K562 (cell line): ENCODE results near the gene ATAD2B. TPM values are rescaled to one million over a fixed set of nuclear protein-coding genes. Genes with fewer than 3 reads are reported as not detected.

ENCODE experiments used
- ATAC-seq: fragments of 200-7000 bp; cut with Tn5 transposase; 3 replicates; pipeline ENCODE4 v1.9.1; 2020; ENCODE audit warnings: moderate library complexity
- BruUV-seq: library from RNA; stranded (reverse); fragments of 400-500 nt; replicated peaks from 2 replicates; lab custom pipeline; 2021; lab: Mats Ljungman, UMichigan
- CTCF ChIA-PET: fragments of 300-600 bp; formaldehyde crosslinking; extraction: SDS; loops from one replicate; lab custom pipeline; 2021; ENCODE audit warnings: low intra/inter-chr PET ratio; lab: Yijun Ruan, JAX
- POLR2A ChIA-PET: fragments of 300-600, 350-650 bp; sonication (Branson Sonifier 250); formaldehyde crosslinking; extraction: SDS; loops from one replicate; lab custom pipeline; 2021; ENCODE audit warnings: antibody characterized with exemption, inconsistent platforms; lab: Yijun Ruan, JAX
- DNase-seq, 4 experiments: peaks; one replicate each; pipeline versions ENCODE4 v3.0.0 to v3.0.0-alpha.2; 2011 to 2018; ENCODE audit warnings: low spot score in 3 of 4, mixed read lengths in 3 of 4; ENCODE audit errors: extremely low read depth in 1 of 4
- FAIRE-seq: peaks from 2 replicates; lab custom pipeline; 2011; peaks lifted over from hg19 to GRCh38; lab: Jason Lieb, UNC
- H2AFZ ChIP-seq: 2 replicates; pipeline ENCODE4 v1.6.0; 2011; ENCODE audit warnings: low read depth, low read length, control low read depth, inconsistent platforms
- H3K27ac ChIP-seq: fragments of 200-600 bp; 3 replicates; pipeline ENCODE4 v1.8.0; 2011; ENCODE audit warnings: low read depth, mild to moderate bottlenecking, control low read depth, inconsistent platforms, low read length, moderate library complexity, mixed read lengths; ENCODE audit errors: extremely low read depth
- H3K27me3 ChIP-seq, 2 experiments: fragments of 300-600 bp in 1 of 2; 2 replicates in 1 of 2; 3 replicates in 1 of 2; pipeline versions ENCODE4 v1.6.0 to v1.8.0; 2011; ENCODE audit warnings: inconsistent platforms in 2 of 2, low read length in 2 of 2, mild to moderate bottlenecking in 1 of 2, mixed read lengths in 1 of 2, moderate library complexity in 1 of 2; ENCODE audit not compliant: control insufficient read depth in 2 of 2, insufficient read depth in 2 of 2
- H3K36me3 ChIP-seq: fragments of 300-600 bp; 3 replicates; pipeline ENCODE4 v1.8.0; 2011; ENCODE audit warnings: mild to moderate bottlenecking, low read length, inconsistent platforms; ENCODE audit not compliant: control insufficient read depth, insufficient read depth
- H3K4me1 ChIP-seq, 2 experiments: fragments of 200-600 bp in 1 of 2; replicated peaks in 1 of 2; 2 replicates in 1 of 2; 3 replicates in 1 of 2; pipeline versions ENCODE4 v1.5.1 to v1.8.0; 2011; ENCODE audit warnings: inconsistent platforms in 2 of 2, low read length in 2 of 2, mild to moderate bottlenecking in 1 of 2, mixed read lengths in 1 of 2, moderate library complexity in 1 of 2; ENCODE audit not compliant: control insufficient read depth in 2 of 2, insufficient read depth in 2 of 2
- H3K4me2 ChIP-seq: 2 replicates; pipeline ENCODE4 v1.6.1; 2011; ENCODE audit warnings: low read length, control low read depth, inconsistent platforms, mixed read lengths; ENCODE audit not compliant: insufficient read depth
- H3K4me3 ChIP-seq: fragments of 200-600 bp; sonication (generic), shearing (Covaris generic); 2 replicates; pipeline ENCODE4 v1.5.1; 2016; ENCODE audit warnings: control low read depth, inconsistent platforms
- H3K79me2 ChIP-seq: fragments of 200-600 bp; 3 replicates; pipeline ENCODE4 v1.8.0; 2011; ENCODE audit warnings: low read length, inconsistent platforms; ENCODE audit not compliant: control insufficient read depth, insufficient read depth
- H3K9ac ChIP-seq, 2 experiments: 2 replicates each; pipeline versions ENCODE4 v1.6.0 to v1.6.1; 2011; ENCODE audit warnings: low read depth in 2 of 2, low read length in 2 of 2, control low read depth in 1 of 2, inconsistent platforms in 1 of 2, mild to moderate bottlenecking in 1 of 2, mixed read lengths in 1 of 2; ENCODE audit not compliant: insufficient read depth in 1 of 2
- H3K9me1 ChIP-seq: one replicate; pipeline ENCODE4 v1.6.0; 2011; ENCODE audit warnings: inconsistent platforms, mild to moderate bottlenecking, low read length, moderate library complexity; ENCODE audit not compliant: control insufficient read depth, insufficient read depth
- H3K9me3 ChIP-seq: replicated peaks from 2 replicates; pipeline ENCODE4 v1.5.1; 2011; ENCODE audit warnings: low read depth, low read length, inconsistent platforms; ENCODE audit not compliant: control insufficient read depth, insufficient read depth
- H4K20me1 ChIP-seq: replicated peaks from 2 replicates; pipeline ENCODE4 v1.6.1; 2011; ENCODE audit warnings: low read length, inconsistent platforms, mixed read lengths; ENCODE audit not compliant: control insufficient read depth, insufficient read depth
- CBX1 ChIP-seq: sonication (generic); IDR thresholded peaks from 2 replicates; pipeline ENCODE4 v1.6.1; 2016; ENCODE audit warnings: antibody characterized with exemption, low read depth, mild to moderate bottlenecking
- CREM ChIP-seq: IDR thresholded peaks from 2 replicates; pipeline ENCODE4 v1.6.1; 2014; ENCODE audit warnings: antibody characterized with exemption, low read depth
- ELF2 ChIP-seq: fragments of 250-450 bp; sonication (Bioruptor Pico); IDR thresholded peaks from 2 replicates; pipeline ENCODE4 v1.5.0; 2021; ENCODE audit warnings: mild to moderate bottlenecking
- KHSRP ChIP-seq: fragments of 450-650 bp; IDR thresholded peaks from 2 replicates; pipeline ENCODE4 v1.6.1; 2017
- MAFK ChIP-seq: IDR thresholded peaks from 2 replicates; pipeline ENCODE4 v1.6.1; 2011; ENCODE audit warnings: low read length, improper control_type of control experiment
- SAFB ChIP-seq: fragments of 200-400 bp; formaldehyde crosslinking; IDR thresholded peaks from 2 replicates; pipeline ENCODE4 v1.6.1; 2017; ENCODE audit warnings: low read depth, low read length, borderline replicate concordance
- WHSC1 ChIP-seq: IDR thresholded peaks from one replicate; pipeline ENCODE4 v1.6.1; 2012; ENCODE audit warnings: low read length, control low read depth, inconsistent platforms
- ZC3H11A ChIP-seq: IDR thresholded peaks from 2 replicates; pipeline ENCODE4 v1.6.1; 2012; ENCODE audit warnings: low read depth, low read length, improper control_type of control experiment
- ZNF165 ChIP-seq: fragments of 250-450 bp; sonication (Bioruptor Pico); IDR thresholded peaks from 2 replicates; pipeline ENCODE4 v1.4.0; 2020; ENCODE audit warnings: borderline replicate concordance
- ZNF174 ChIP-seq: fragments of 250-450 bp; sonication (Bioruptor Pico); IDR thresholded peaks from 2 replicates; pipeline ENCODE4 v1.4.0; 2020; ENCODE audit warnings: mild to moderate bottlenecking
- ZNF263 ChIP-seq: sonication (generic); formaldehyde crosslinking; IDR thresholded peaks from 2 replicates; pipeline ENCODE4 v1.8.0; 2022; ENCODE audit warnings: mild to moderate bottlenecking, missing genetic modification reagents, borderline replicate concordance
- ZNF507 ChIP-seq: conservative IDR thresholded peaks from 2 replicates; pipeline ENCODE4 v1.6.1; 2017; ENCODE audit warnings: missing genetic modification characterization, missing compliant biosample characterization
- ZNF586 ChIP-seq: fragments of 450-650 bp; formaldehyde crosslinking; conservative IDR thresholded peaks from 2 replicates; pipeline ENCODE4 v1.4.0; 2020; ENCODE audit warnings: mild to moderate bottlenecking, moderate library complexity
- ZNF589 ChIP-seq: fragments of 200-800 bp; sonication (Bioruptor generic); IDR thresholded peaks from 2 replicates; pipeline ENCODE4 v1.6.1; 2016; ENCODE audit warnings: low read depth, missing genetic modification characterization, missing compliant biosample characterization
- WGBS: fragments of 100-300 bp; shearing (Covaris generic); methylation state at CpG from one replicate; pipeline ENCODE4 v1.1.6; 2016; ENCODE audit warnings: low coverage, mixed read lengths; ENCODE audit not compliant: insufficient coverage; ENCODE audit errors: missing lambda C conversion rate; 5-methylcytosine and 5-hydroxymethylcytosine counted together
- in situ Hi-C: fragments of 300-500 bp; cut with MboI; formaldehyde crosslinking; loops from 4 replicates; pipeline ENCODE4 v1.15.0; 2018; ENCODE audit warnings: inconsistent platforms, mixed read lengths
- intact Hi-C: fragments of 100-400 bp; cut with micrococcal nuclease; formaldehyde crosslinking; loops from 2 replicates; pipeline ENCODE4 v1.14.2; 2022
- polyA plus RNA-seq, 8 experiments: library from polyadenylated mRNA; depleted of rRNA in 4 of 8; stranded (reverse) in 5 of 8; unstranded in 3 of 8; fragments of >200 nt; fragmentation: Nextera tagmentation in 2 of 8; fragmentation: Illumina TruSeq in 1 of 8; extraction: Ambion mirVana in 2 of 8; extraction: Trizol in 1 of 8; gene quantifications; 2 replicates each; pipeline versions ENCODE4 v1.2.1 to v1.2.3, GENCODE V29; 2011 to 2014; ENCODE audit warnings: inconsistent platforms in 1 of 8, missing spikeins in 1 of 8
- total RNA-seq, 7 experiments: library from RNA; depleted of rRNA in 6 of 7; stranded (reverse); fragments of >200 nt in 6 of 7; fragmentation: Illumina TruSeq in 2 of 7; extraction: Trizol in 2 of 7; gene quantifications; 2 replicates each; pipeline versions ENCODE4 v1.2.1 to v1.2.3, GENCODE V29; 2011 to 2021; ENCODE audit warnings: low replicate concordance in 1 of 7
- TF ChIP-seq, protein P1 (sequence below): fragments of 250-450 bp; sonication (Bioruptor Pico); IDR thresholded peaks from 2 replicates; pipeline ENCODE4 v1.8.0; 2021; ENCODE audit warnings: moderate library complexity, mild to moderate bottlenecking, inconsistent platforms
- TF ChIP-seq, protein P2 (sequence below): sonication (generic); formaldehyde crosslinking; IDR thresholded peaks from 2 replicates; pipeline ENCODE4 v1.8.0; 2022; ENCODE audit warnings: mild to moderate bottlenecking, missing genetic modification reagents
- TF ChIP-seq, protein P3 (sequence below): fragments of 450-650 bp; IDR thresholded peaks from 2 replicates; pipeline ENCODE4 v1.6.1; 2017; ENCODE audit warnings: antibody characterized with exemption

ATAD2B gene
- total and polyA plus RNA-seq, 9 of the 15 experiments (the other 6 are each of a cell fraction or from before 2014, with no cell fraction given) = 3.2 to 21.6 (median 11.4) TPM

DNA sequence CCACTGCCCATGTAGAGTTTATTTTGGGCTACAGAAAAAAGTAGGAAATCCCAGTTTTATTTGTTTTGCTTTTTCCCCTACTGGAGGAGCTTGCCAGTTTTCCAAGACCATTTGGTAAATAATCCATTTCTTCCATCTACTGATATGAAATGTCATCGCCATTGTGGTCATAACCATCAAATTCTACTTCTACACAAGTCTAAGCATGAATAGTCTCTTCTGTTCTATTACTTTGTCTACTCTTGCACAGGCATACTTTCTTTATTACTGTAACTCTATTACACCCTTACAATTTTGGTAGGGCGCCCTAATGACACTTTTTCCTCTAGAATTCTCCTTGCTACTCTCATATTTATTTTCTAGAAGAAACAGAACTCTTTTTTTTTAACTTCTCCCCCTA lies 120.7 kb downstream of the ATAD2B start:
- H3K9ac ChIP-seq = no peak overlapping the region
- H3K4me2 ChIP-seq = no peak overlapping the region
- no peak overlapping the region for H3K27ac ChIP-seq
- H3K79me2 ChIP-seq = no peaks in the 10 kb centered on the region
- in situ Hi-C loops = no loop called here
- no peak overlapping the region for H3K4me3 ChIP-seq
- H2AFZ ChIP-seq = no peak overlapping the region
- H4K20me1 ChIP-seq = no peaks in the 10 kb centered on the region
- peaks cover 28% of the 10 kb centered on the region for H3K36me3 ChIP-seq
- CTCF ChIA-PET = no interaction called here
- intact Hi-C loops = no loop called here
- TF ChIP-seq SAFB (no peak), ZNF589 (CRISPR knock-in tag) (no peak), MAFK (no peak), ZNF586 (no peak), ZNF263 (CRISPR knock-in tag) (no peak), ZC3H11A (no peak), CREM (no peak), WHSC1 (no peak), ZNF165 (CRISPR knock-in tag) (no peak), CBX1 (no peak), ZNF507 (tag) (no peak), ELF2 (CRISPR knock-in tag) (no peak), KHSRP (no peak), ZNF174 (no peak)
- TF ChIP-seq, protein P1, sequence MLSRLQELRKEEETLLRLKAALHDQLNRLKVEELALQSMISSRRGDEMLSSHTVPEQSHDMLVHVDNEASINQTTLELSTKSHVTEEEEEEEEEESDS (CRISPR knock-in tag) = no peak
- TF ChIP-seq, protein P2, sequence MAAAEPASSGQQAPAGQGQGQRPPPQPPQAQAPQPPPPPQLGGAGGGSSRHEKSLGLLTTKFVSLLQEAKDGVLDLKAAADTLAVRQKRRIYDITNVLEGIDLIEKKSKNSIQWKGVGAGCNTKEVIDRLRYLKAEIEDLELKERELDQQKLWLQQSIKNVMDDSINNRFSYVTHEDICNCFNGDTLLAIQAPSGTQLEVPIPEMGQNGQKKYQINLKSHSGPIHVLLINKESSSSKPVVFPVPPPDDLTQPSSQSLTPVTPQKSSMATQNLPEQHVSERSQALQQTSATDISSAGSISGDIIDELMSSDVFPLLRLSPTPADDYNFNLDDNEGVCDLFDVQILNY (CRISPR knock-in tag) = no peak
- TF ChIP-seq, protein P3, sequence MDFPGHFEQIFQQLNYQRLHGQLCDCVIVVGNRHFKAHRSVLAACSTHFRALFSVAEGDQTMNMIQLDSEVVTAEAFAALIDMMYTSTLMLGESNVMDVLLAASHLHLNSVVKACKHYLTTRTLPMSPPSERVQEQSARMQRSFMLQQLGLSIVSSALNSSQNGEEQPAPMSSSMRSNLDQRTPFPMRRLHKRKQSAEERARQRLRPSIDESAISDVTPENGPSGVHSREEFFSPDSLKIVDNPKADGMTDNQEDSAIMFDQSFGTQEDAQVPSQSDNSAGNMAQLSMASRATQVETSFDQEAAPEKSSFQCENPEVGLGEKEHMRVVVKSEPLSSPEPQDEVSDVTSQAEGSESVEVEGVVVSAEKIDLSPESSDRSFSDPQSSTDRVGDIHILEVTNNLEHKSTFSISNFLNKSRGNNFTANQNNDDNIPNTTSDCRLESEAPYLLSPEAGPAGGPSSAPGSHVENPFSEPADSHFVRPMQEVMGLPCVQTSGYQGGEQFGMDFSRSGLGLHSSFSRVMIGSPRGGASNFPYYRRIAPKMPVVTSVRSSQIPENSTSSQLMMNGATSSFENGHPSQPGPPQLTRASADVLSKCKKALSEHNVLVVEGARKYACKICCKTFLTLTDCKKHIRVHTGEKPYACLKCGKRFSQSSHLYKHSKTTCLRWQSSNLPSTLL = no peak
- no peaks in the 10 kb centered on the region for H3K9me3 ChIP-seq
- 83% methylated on average over 1 of the region's 2 CpGs for WGBS
- no TSS peak for BruUV-seq
- ATAC-seq (no peak), DNase-seq (no peak), FAIRE-seq (peak; percentile 37)
- POLR2A ChIA-PET = interaction anchor here (1.5 kb wide), 1 partner anchor 9 kb away, joined by 3 read pairs; no protein-coding TSS in a partner anchor
- no peaks in the 10 kb centered on the region for H3K9me1 ChIP-seq
- peaks cover 0 to 6% of the 10 kb centered on the region in 2 experiments; a peak in 1 of 5 replicates for H3K4me1 ChIP-seq
- H3K27me3 ChIP-seq = no peaks in the 10 kb centered on the region
